Lower leg skin (tissue), 4 donors: ENCODE data around the gene ANKRD39. TPM values are rescaled to one million over a fixed set of nuclear protein-coding genes. Genes with fewer than 3 reads are reported as not detected.

Source experiments
- DNase-seq, 2 donors: peaks; one replicate each; pipeline ENCODE4 v3.0.0-alpha.2; 2019; ENCODE audit warnings: low spot score in 2 of 2
- H3K4me3 ChIP-seq: fragments of 200-600 bp; sonication (generic); 2 replicates; pipeline ENCODE4 v1.5.1; 2017; ENCODE audit warnings: mild to moderate bottlenecking, low read depth; ENCODE audit not compliant: poor library complexity, severe bottlenecking
- CTCF ChIP-seq, 3 donors: fragments of 450-650 bp; IDR thresholded peaks; one replicate each; pipeline ENCODE4 v1.5.1; 2016; ENCODE audit warnings: antibody characterized with exemption in 3 of 3, mild to moderate bottlenecking in 3 of 3, moderate library complexity in 2 of 3
- POLR2A ChIP-seq, 2 donors: fragments of 450-650 bp; IDR thresholded peaks; one replicate each; pipeline ENCODE4 v1.6.1; 2016 to 2017; ENCODE audit warnings: antibody characterized with exemption in 2 of 2, mild to moderate bottlenecking in 1 of 2, moderate library complexity in 1 of 2
- WGBS, 2 donors: methylation state at CpG; one replicate each; pipeline ENCODE4 v1.1.5; 2018; 5-methylcytosine and 5-hydroxymethylcytosine counted together
- intact Hi-C: fragments of 100-400 bp; cut with DNase I; formaldehyde crosslinking; loops from one replicate; pipeline ENCODE4 v1.15.0; 2023; ENCODE audit warnings: low total_unique reads
- microRNA counts, 2 donors: library from miRNA; unstranded; fragments of <30 nt; microRNA quantifications; one replicate each; lab custom pipeline; 2016
- microRNA-seq, 2 donors: library from miRNA; unstranded; fragments of <30 nt; microRNA quantifications; one replicate each; pipeline ENCODE4, GENCODE V29; 2016; ENCODE audit warnings: borderline replicate concordance in 2 of 2, borderline number of aligned reads in 1 of 2
- total RNA-seq, 4 donors: library from RNA; depleted of rRNA; stranded (reverse); fragments of >200 nt; gene quantifications; one replicate each; pipeline ENCODE4 v1.1.0, GENCODE V29; 2016

ANKRD39 gene
- total RNA-seq, 4 donors from 2014 or later, result 7.6 to 15.3 (median 14.4) TPM

- intact Hi-C loops, result no loop called here
- WGBS, 2 donors, result 44 to 48% methylated on average over 15 of the region's 15 CpGs
- DNase-seq, result peak; percentile 58 to 92
- no peak for TF ChIP-seq POLR2A (IDR thresholded peaks at IDR 0.05)
- peak in 1 of 3 donors; percentile 85 for TF ChIP-seq CTCF (IDR thresholded peaks at IDR 0.05)
- H3K4me3 ChIP-seq, result no peak overlapping the region
Measured at GRCh38 chr2:96801005-96801785, 56.6 kb downstream of the ANKRD39 start.

GRCh38 chr2:96800061-96801004 lies 57.5 kb downstream of the ANKRD39 start:
- H3K4me3 ChIP-seq, result no peak overlapping the region
- 88% methylated on average over 16 to 27 of the region's 27 CpGs for WGBS, 2 donors
- intact Hi-C loops, result no loop called here
- DNase-seq, result no peak
- TF ChIP-seq CTCF (IDR thresholded peaks at IDR 0.05) (no peak), POLR2A (IDR thresholded peaks at IDR 0.05) (no peak)

GRCh38 chr2:96799623-96799935 lies 58.2 kb downstream of the ANKRD39 start:
- DNase-seq, result no peak
- WGBS, 2 donors, result 88 to 92% methylated on average over 8 of the region's 8 CpGs
- TF ChIP-seq CTCF (IDR thresholded peaks at IDR 0.05) (no peak), POLR2A (IDR thresholded peaks at IDR 0.05) (no peak)
- intact Hi-C loops, result no loop called here
- no peak overlapping the region for H3K4me3 ChIP-seq

GRCh38 chr2:96798733-96799622 lies 58.8 kb downstream of the ANKRD39 start:
- TF ChIP-seq CTCF (IDR thresholded peaks at IDR 0.05) (no peak), POLR2A (IDR thresholded peaks at IDR 0.05) (no peak)
- H3K4me3 ChIP-seq, result no peak overlapping the region
- WGBS, 2 donors, result 82 to 87% methylated on average over 23 of the region's 23 CpGs
- intact Hi-C loops, result no loop called here
- no peak for DNase-seq

MicroRNAs encoded within 50 kb of the gene (microRNA counts, 767-probe panel; counts per million panel counts)
- microRNA hsa-miR-3127-5p (lab: Ali Mortazavi, UCI), result 0 to 358 counts per million in 2 donors

Small RNA genes lying within 50 kb of the gene (microRNA-seq; reads per million reads assigned to microRNA genes)
- gene MIR3127, result 0.68 to 2.3 reads per million in 2 donors

Other genes with a start within 250 kb of the ANKRD39 start
- 10 to 100 TPM; 20.1 to 39.6 (median 36.0) TPM for gene KANSL3, start 219.7 kb downstream of the ANKRD39 start, total RNA-seq
- gene FER1L5, start 215.3 kb downstream of the ANKRD39 start, total RNA-seq, result not detected
- gene LMAN2L, start 118.0 kb downstream of the ANKRD39 start, total RNA-seq, result 10 to 100 TPM; 17.2 to 21.5 (median 19.1) TPM
- 10 to 100 TPM; 17.4 to 29.1 (median 22.2) TPM for gene CNNM4, start 97.1 kb downstream of the ANKRD39 start, total RNA-seq
- gene CNNM3, start 41.7 kb downstream of the ANKRD39 start, total RNA-seq, result 10 to 100 TPM; 15.4 to 30.0 (median 18.8) TPM
- 10 to 100 TPM in 1 of 4 donors, 1 to 10 TPM in 3; 4.9 to 12.4 (median 8.8) TPM for gene ANKRD23, start 14.0 kb downstream of the ANKRD39 start, total RNA-seq
- 10 to 100 TPM; 23.5 to 42.7 (median 30.2) TPM for gene SEMA4C, start 12.1 kb upstream of the ANKRD39 start, total RNA-seq
- 1 to 10 TPM in 3 of 4 donors, not detected in 1; 1.4 to 2.8 (median 2.8) TPM for gene FAM178B, start 128.6 kb upstream of the ANKRD39 start, total RNA-seq
- gene FAHD2B, start 236.9 kb upstream of the ANKRD39 start, total RNA-seq, result 10 to 100 TPM; 12.9 to 14.9 (median 14.2) TPM